A549 (cell line): Measurements from ENCODE around the gene MRFAP1.

Experiments used
- CHD4 ChIP-seq: fragments of 200-600 bp; sonication (generic); IDR thresholded peaks from 2 replicates; pipeline ENCODE4 v1.6.1; 2016; ENCODE audit warnings: antibody characterized with exemption, mild to moderate bottlenecking, borderline replicate concordance
- HDAC2 ChIP-seq: fragments of 200-600 bp; sonication (generic); IDR thresholded peaks from 2 replicates; pipeline ENCODE4 v1.6.1; 2016
- POLR2A ChIP-seq: IDR thresholded peaks from 2 replicates; pipeline ENCODE4 v1.6.1; 2012; ENCODE audit warnings: mild to moderate bottlenecking, low read length
- TF ChIP-seq, protein P1 (sequence below): fragments of >200 bp; sonication (Bioruptor Twin); formaldehyde crosslinking; IDR thresholded peaks from 3 replicates; pipeline ENCODE4 v1.5.1; 2016

DNA sequence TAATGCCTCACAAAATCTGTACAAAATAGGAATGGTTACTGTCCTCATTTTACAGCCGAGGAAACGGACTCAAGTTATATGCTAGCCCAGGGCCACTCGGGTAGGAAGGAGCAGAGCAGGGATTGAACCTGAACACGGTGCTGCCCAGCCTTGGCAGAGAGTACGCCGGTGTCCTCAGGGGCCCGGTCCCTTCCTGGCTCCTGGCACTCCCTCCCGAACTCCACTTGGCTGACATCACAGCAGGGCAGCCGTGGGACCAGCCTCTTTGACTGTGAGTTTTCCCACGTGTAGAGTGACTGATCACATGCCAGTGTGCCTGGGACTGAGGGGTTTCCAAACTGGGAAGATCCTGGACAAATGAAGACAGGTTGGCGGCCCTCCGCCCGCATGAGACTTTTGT, 41.8 kb upstream of the MRFAP1 start:
- TF ChIP-seq HDAC2 (no peak), CHD4 (no peak), POLR2A (no peak)
- TF ChIP-seq, protein P1, sequence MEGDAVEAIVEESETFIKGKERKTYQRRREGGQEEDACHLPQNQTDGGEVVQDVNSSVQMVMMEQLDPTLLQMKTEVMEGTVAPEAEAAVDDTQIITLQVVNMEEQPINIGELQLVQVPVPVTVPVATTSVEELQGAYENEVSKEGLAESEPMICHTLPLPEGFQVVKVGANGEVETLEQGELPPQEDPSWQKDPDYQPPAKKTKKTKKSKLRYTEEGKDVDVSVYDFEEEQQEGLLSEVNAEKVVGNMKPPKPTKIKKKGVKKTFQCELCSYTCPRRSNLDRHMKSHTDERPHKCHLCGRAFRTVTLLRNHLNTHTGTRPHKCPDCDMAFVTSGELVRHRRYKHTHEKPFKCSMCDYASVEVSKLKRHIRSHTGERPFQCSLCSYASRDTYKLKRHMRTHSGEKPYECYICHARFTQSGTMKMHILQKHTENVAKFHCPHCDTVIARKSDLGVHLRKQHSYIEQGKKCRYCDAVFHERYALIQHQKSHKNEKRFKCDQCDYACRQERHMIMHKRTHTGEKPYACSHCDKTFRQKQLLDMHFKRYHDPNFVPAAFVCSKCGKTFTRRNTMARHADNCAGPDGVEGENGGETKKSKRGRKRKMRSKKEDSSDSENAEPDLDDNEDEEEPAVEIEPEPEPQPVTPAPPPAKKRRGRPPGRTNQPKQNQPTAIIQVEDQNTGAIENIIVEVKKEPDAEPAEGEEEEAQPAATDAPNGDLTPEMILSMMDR = no peak
